ENCODE measurements around the gene SBK2.
"Not testable (repeated sequence)": the region's sequence is repeated elsewhere in the genome, so short reads cannot be mapped to it uniquely, and the experiment has no call there.

The SBK2 gene

DNA sequence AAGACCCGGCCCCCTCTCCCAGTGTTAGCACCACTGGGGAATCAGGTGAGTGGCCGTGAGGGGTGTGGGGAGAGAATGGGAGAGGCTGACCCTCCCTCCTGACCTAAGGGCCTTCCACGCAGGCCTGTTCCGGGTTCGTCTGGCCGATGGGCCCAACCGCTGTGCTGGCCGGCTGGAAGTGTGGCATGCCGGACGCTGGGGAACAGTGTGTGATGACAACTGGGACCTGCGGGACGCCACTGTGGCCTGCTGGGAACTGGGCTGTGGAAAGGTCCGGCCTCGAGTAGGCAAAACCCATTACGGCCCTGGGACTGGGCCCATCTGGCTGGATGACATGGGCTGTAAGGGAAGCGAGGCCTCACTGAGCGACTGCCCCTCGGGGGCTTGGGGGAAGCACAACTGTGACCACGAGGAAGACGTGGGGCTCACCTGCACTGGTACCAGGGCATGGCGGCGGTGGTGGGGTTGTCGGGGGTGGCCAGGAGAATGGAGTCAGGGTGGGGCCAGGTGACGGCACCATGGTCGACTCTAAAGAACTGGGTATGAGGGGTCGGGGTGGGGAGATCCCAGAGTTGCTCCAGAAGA is 36.5 kb downstream of the SBK2 start:
- no peak for DNase-seq (ENCODE audit: low spot score)

DNA sequence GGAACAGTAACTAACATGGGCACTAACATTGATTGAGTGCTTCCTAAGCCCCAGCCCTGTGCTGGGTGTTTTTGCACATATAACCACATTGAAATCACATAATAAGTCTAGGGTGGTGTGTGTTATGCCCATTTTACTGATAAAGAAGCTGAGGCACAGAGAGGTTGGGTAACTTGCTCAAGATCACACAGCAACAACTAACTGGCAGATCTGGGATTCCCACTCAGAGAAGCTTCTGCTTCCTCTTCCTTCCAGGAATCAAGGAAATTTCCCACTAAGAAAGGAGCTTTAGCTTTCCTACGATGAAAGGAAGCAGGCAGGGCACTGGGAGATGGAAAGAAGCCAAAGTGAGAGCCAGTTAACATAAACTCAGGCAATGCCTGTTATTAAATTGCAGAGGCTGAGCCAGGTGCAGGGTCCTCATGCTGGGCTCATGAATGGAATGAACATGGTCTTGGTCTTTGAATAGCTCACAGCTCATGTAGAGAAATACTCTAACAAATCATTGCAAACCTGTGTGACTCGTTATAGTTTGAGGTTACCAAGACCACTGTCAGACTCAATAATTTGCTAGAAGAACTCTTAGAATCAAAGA is 38.6 kb downstream of the SBK2 start:
- no peak for DNase-seq (ENCODE audit: low spot score)

DNA sequence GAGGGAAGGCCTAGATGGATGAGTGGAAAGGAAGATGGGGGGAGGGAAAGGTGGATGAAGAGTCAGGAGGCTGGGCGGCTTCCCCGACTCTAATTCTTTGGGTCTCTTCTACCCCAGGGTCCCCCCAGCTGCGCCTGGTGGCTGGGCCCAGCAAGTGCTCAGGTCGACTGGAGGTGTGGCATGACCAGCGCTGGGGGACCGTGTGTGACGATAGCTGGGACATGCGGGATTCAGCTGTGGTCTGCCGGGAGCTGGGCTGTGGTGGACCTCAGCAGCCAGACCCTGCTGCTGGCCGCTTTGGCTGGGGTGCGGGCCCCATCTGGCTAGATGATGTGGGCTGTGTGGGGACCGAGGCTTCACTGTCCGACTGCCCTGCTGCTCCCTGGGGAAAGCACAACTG is 39.2 kb downstream of the SBK2 start:
- no peak for DNase-seq (ENCODE audit: low spot score)

DNA sequence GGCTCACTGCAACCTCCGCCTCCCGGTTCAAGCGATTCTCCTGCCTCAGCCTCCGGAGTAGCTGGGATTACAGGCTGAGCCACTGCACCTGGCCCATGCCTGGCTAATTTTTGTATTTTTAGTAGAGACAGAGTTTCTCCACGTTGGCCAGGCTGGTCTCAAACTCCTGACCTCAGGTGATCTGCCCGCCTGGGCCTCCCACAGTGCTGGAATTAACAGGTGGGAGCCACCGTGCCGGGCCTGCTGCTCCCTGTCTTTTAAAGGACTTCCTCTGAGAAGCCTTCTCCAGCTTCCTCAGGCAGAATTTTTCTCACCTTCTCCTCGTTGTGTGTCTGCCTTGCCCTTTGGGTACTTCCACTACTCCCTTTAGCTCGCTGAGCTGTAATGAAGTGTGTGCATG is 40.1 kb downstream of the SBK2 start:
- not testable (repeated sequence) for DNase-seq (ENCODE audit: low spot score)

DNA sequence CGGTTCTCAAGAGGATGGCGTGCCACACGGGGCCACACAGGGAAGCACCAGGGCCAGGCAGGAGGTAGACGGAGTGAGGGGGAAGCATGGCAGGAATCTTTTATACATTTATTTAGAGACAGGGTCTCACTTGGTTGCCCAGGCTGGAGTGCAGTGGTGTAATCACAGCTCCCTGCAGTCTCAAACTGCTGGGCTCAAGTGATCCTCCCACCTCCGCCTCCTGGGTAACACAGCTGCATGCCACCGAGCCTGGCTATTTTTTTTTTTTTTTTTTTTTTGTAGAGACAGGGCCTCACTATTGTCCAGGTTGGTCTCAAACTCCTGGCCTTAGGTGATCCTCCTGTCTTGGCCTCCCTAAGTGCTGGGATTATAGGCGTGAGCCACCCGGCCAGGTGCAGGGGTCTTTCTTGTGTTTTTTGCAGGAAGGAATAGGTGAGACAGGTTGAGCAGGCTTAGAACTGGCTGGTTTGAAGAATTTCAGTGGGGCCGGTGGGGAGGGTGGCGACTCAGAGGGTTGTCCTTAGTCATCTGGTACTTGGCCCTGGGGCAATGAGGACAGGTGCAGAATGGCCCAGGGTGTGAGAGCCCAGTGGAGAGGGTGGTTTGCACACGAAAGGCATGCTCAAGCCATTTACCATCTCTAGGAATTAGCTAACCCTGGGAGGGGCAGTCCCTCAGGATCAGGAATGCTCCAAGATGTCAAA is 41.1 kb downstream of the SBK2 start:
- DNase-seq (ENCODE audit: low spot score): no peak

DNA sequence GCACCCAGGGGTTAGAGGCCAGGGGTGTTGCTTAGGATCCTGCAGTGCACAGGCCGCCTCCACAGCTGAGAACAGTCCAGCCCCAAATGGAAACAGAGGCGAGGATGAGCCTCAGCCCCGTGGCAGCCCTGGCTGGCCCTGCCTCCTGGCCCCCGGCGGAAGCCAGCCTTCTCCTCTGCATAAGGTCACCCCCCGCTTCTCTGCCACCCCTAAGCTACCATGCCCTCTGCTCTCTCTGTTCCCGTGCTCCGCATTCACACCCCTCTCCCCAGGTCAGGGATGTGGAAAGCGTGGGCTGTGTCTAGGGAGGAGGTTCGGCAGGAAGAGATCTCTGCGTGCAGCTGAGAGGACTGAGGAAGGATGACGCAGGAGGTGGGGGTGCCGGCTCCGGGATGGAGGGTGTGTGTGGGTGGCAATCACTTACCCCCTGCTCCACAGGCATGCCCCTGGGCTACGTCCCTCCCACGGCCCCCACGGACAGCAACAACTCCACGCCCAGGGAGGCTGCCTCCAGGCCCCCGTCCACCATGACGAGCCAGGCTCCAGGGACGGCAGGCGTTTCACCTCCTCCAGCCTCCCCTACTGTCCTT is 42.7 kb downstream of the SBK2 start:
- DNase-seq (ENCODE audit: low spot score): no peak

DNA sequence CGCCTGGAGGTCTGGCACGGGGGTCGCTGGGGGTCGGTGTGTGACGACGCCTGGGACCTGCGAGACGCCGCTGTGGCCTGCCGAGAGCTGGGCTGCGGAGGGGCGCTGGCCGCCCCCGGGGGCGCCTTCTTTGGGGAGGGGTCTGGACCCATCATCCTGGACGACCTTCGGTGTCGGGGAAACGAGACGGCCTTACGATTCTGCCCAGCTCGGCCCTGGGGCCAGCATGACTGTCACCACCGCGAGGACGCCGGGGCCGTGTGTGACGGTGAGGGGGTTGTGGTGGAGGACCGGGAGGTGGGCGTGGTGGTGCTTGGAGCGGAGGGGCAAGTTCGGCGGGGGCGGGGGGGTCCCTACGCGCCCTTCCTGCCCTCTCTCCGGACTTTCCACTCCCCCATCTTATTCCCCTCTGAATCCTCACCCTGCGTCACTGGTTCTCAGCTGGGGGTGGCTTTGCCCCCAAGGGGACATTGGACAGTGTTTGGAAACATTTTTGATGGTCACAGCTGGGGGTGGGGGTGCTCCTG is 43.2 kb downstream of the SBK2 start:
- no peak for DNase-seq (ENCODE audit: low spot score)

DNA sequence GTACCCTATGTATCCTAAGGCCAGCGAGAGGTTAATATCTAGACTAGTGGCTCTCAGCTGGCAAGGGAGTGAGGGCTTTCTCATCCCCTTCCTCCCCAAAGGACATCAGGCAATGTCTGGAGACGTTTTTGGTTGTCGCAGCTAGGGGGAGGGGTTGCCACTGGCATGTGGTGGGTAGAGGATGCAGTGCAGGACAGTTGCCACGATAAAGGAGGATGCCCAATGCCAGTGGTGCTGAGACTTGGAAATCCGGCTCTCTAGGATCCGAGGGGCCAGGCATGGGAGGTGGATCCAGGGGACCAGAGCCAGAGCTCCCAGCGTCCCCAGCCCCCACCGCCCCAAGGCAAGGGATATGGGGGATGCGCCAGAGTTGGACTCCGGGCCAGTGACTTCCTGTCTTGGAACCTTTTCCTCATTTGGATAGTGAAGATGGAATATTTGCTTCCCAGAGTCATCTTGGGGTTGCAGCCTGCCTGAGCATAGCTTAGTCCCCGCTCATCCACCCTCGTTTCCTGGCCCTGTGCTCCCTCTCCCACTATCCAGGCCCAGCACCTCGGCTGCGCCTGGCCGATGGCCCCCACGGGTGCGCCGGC is 43.8 kb downstream of the SBK2 start:
- no peak for DNase-seq (ENCODE audit: low spot score)

DNA sequence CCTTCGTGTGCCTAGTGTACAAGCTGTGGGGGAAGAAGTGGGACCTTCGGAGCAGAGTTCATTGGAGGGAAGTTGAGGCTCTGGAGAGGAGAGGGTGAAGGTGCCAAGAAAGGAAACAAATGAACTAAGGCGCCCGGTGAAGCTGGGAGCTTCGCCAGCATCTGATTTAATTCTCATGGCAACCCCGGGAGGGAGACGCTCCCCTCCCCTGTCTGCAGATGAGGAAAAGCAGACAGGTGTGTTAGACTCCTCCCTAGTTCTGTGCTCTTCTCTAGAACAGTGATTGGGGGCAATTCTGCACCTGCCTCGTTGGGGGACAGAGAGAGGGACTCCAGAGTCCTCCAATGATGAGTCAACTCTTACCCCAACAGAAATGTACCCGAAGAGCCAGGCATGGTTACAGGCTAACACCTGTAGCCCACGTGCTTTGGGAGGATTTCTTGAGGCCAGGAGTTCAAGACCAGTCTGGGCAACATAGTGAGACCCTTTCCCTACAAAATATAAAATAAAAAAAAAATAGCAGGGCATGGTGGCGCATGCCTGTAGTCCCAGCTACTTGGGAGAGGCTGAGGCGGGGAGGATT is 44.5 kb downstream of the SBK2 start:
- no peak for DNase-seq (ENCODE audit: low spot score)

DNA sequence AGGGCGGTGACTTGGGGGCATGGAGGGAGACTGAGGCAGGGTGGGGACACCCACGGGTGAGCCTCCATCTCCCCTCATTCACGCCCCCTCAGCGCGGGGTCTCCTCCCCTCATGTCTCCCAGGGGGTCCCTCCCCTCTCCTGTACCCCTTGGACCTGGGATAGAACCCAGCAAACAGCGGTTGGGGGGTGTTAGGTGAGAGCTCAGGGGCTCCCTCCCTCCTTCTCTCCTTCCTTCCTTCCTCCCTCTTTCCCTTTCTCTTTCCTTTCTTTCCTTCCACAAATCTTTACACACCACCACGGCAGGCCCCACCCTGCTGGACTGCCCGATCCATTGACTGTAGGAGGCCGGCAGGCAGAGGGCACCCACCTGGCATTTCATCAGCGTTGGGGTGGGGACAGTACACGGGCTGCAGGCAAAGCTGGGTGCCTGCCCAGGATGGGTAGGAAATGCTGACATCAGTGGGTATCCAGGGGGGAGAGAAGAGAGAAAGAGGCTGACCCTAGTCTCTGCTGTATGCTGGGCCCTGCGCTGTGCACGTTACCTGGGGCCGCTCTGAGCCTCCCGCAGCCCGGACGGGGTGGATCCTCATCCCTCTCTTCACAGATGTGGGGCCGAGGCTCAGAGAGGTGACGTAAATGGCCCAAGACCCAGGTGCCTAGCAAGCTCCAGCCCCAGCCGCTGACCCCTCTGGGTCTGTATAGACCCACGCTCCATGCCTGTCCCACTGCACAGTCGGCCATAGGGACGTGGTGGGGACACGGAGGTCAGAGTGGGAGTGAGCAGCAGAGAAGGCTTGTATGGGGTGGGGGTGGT is 45.2 kb downstream of the SBK2 start:
- DNase-seq (ENCODE audit: low spot score): no peak

DNA sequence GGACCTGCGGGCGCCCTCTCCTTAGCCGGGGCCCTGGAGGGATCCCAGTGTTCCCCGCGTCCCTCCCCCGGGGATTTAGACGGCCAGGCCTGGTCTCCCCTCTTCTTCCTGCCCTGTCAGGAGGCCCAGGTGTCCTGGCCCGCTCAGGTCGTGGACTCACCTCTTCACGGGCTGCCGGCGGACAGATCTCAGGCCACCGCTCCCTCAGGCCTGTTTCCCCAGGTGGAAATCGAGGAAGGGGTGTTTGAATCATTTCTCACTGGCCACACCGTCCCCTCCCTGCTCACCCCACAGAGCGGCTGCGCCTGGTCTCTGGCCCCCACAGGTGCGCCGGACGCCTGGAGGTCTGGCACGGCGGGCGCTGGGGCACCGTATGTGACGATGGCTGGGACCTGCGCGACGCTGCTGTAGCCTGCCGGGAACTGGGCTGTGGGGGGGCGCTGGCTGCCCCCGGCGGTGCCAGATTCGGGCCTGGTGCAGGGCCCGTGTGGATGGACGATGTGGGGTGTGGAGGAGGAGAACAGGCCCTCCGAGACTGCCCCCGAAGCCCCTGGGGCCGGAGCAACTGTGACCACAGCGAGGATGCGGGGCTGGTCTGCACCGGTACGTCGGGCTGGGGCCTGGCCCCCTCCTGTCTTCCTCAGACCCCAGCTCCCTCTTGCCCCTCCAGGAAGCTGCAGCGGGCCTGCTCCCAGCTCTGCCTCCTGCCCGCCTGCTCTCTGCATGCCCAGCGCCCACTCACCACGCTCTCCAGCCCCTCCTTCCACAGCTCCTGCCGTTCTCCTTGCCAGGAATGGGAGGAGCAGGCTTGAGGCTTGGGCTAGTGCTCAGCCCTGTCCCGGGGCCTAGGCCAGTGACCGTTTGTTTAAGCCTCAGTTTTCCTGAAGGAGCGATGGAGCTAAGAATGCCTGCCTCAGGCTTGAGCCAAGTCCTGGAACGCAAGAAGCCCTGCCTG is 46.2 kb downstream of the SBK2 start:
- DNase-seq (ENCODE audit: low spot score): no peak

DNA sequence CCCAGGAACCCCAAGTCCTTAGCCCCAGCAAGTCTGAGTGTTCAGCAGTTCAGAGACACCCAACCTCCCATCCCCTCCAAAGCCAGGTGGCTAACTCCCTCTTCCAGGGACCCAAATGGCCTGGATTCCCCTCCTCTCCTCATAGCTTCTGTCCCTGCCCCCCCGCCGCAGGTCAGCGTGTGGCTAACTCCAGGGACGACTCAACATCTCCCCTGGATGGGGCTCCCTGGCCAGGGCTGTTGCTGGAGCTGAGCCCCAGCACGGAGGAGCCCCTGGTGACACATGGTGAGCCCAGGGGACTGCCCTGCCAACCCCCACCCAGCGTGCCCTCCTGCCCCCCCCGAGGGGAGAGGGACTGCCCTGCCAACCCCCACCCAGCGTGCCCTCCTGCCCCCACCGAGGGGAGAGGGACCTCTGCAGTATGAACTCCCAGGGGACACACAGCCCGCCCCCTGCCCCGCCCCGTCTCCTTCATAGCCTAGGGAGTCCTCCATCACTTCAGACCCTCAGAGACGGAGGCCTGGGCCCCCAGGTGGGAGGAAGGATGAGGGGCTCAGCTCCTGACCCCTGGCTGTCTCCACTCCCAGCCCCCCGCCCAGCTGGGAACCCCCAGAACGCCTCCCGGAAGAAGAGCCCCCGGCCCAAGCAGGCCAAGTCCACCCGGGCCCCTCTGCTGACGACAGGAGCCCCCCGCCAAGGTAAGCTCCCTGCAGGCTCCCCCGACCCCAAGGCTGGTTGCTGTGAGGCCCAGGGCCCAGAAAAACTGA is 47.0 kb downstream of the SBK2 start:
- no peak for DNase-seq (ENCODE audit: low spot score)

DNA sequence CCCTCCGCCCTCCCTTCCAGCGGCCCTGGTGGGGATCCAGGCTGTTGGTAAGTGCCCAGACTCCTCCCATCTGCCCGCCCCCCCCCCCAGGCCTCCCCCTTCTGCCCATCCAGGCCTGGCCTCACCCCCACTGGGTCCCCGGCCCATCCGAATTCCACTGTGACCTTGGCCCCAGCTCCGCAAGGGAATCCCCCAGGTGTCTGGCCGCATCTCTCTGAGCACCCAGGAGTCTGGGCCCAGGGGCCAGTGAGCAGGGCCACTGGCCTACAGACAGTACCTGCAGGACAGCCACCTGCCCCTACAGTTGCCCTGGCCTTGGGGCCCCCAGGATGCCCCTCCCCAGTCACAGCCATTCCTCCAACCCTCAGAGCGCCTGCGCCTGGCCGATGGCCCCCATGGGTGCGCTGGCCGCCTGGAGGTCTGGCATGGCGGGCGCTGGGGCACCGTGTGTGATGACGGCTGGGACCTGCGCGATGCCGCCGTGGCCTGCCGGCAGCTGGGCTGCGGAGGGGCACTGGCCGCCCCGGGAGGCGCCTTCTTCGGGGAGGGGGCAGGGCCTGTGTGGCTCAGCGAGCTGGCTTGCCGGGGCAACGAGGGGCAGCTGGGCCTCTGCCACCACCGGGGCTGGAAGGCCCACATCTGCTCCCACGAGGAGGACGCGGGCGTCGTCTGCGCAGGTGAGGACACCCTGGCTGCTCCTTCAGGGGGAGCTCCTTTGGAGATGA is 47.8 kb downstream of the SBK2 start:
- DNase-seq (ENCODE audit: low spot score): no peak

DNA sequence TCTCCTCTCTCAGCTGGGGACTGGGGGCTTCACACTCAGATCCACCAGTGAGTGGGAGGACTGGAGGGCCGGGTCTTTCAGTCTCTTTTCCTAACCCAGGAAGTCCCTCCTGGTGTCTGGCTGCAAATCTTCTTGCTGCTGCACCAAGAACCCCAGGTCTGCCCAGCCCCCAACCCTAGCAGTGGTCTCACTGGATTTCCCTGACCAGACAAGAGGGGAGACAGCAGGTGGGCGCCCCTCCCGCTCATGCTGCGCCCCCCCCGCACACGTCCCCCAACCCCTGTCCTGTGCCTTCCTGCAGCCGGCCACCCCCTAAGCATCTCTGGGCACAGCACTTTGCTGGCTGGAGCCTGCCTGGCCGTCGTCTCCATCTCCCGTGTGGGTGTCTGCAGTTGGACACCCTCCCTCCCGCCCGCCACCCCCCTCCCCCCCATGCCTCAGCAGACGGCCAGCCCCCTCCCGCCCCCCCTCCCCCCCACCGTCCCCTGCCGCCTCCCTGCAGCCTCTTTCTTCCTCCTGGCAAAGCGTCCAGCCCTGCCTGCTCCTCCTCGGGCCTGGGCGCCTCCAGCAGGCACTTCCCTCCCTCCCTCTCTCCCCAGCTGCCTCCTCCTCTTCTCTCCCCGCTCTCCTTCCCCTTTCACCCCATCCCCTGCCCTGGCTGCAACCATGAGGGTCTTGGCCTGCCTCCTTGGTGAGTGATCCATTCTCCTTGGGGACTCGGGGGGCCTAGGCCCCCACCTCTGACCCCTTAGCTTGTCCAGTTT is 48.8 kb downstream of the SBK2 start, which contains the start of gene SSC5D:
TSS of gene SSC5D (plus strand) at position 513 of the 764 bp plus-strand sequence. CDS start at position 667, 154 bp downstream.
- no peak for DNase-seq (ENCODE audit: low spot score)

DNA sequence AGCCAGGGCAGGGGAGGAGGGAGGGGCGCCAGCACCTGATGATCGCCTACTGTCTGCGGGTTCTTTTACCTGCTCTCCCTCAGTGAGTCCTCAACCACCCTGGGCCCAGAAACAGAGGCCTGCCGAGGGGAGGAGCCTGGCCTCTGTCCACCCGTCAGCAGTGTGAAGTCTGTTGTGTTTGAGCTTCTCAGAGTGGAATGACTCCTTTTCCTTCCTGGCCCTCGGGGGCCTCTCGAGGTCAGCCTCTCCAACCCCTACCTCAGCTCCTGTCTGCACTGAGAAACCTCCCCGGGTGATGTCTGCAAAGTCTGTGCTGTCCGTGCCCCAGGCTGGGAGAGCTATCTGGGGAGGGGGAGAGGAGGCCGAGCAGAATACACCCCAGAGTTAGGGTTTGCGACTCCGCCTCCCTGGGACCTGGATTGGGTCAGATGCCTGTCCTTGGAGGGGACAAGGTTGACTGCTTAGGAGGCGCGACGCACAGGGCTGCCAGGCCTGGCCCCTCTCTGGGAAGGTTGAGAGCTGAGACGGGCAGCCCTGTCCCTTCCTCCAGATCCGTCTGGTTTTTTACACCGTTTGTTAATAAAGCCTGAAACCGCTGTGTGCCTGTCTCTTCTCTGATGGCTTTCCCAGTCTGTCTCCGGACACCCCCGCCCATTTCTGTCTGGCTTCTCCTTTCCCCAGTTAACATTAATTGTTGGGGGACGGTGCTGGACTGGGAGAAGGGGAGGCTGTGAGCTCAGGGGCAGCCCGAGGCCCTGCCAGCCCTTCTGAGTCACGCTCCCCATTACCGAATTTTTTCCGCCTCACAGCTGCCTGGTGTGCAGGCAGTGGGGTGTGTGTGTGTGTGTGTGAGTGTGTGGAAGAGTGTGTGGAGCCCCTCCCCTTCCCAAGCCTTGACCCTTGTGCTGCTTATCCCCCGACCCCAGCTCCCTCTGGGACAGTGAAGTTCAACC is 49.7 kb downstream of the SBK2 start:
- DNase-seq (ENCODE audit: low spot score): peak; percentile 90

Data from SW480 (cell line).